Dermis blood vessel endothelial cell (primary cell): ENCODE measurements around the gene GALNT10. TPM values are rescaled to one million over a fixed set of nuclear protein-coding genes. Genes with fewer than 3 reads are reported as not detected.

ENCODE experiments used
- DNase-seq: peaks from one replicate; pipeline ENCODE4 v3.0.0; 2010
- total RNA-seq: library from RNA; depleted of rRNA; stranded (reverse); fragments of >200 nt; gene quantifications from 2 replicates; pipeline ENCODE4 v1.2.3, GENCODE V29; 2014

Gene GALNT10
- total RNA-seq, 1 donor from 2014 or later, result 38.8 TPM

- no peak for DNase-seq
Observed at GRCh38 chr5:154236536-154237375, 46.2 kb downstream of the GALNT10 start.

GRCh38 chr5:154237376-154237743 is 46.8 kb downstream of the GALNT10 start:
- no peak for DNase-seq

GRCh38 chr5:154237946-154238345 is 47.4 kb downstream of the GALNT10 start:
- DNase-seq, result no peak

GRCh38 chr5:154238776-154239481 is 48.4 kb downstream of the GALNT10 start:
- no peak for DNase-seq

- DNase-seq, result no peak
Observed at GRCh38 chr5:154240595-154240994, 50.1 kb downstream of the GALNT10 start.

- no peak for DNase-seq
Observed at GRCh38 chr5:154241021-154241420, 50.5 kb downstream of the GALNT10 start.

GRCh38 chr5:154242442-154242841 is 51.9 kb downstream of the GALNT10 start:
- no peak for DNase-seq

GRCh38 chr5:154242964-154243376 is 52.4 kb downstream of the GALNT10 start:
- DNase-seq, result no peak

GRCh38 chr5:154243736-154244135 is 53.2 kb downstream of the GALNT10 start:
- no peak for DNase-seq

GRCh38 chr5:154244476-154244875 is 53.9 kb downstream of the GALNT10 start:
- no peak for DNase-seq

- DNase-seq, result no peak
Observed at GRCh38 chr5:154248691-154249090, 58.2 kb downstream of the GALNT10 start.

GRCh38 chr5:154249826-154250225 is 59.3 kb downstream of the GALNT10 start:
- DNase-seq, result no peak

GRCh38 chr5:154251529-154251928 is 61.0 kb downstream of the GALNT10 start:
- DNase-seq, result no peak

- DNase-seq, result no peak
Observed at GRCh38 chr5:154253807-154254206, 63.3 kb downstream of the GALNT10 start.

GRCh38 chr5:154254896-154255295 is 64.4 kb downstream of the GALNT10 start:
- no peak for DNase-seq

GRCh38 chr5:154257046-154257445 is 66.5 kb downstream of the GALNT10 start:
- no peak for DNase-seq

GRCh38 chr5:154258531-154259217 is 68.1 kb downstream of the GALNT10 start:
- peak; percentile 4 for DNase-seq

- DNase-seq, result no peak
Observed at GRCh38 chr5:154260224-154260927, 69.8 kb downstream of the GALNT10 start.

GRCh38 chr5:154262342-154262741 is 71.8 kb downstream of the GALNT10 start:
- no peak for DNase-seq

- DNase-seq, result peak; percentile 23
Observed at GRCh38 chr5:154264549-154265196, 74.1 kb downstream of the GALNT10 start.

GRCh38 chr5:154265197-154265773 is 74.8 kb downstream of the GALNT10 start:
- DNase-seq, result no peak

- DNase-seq, result peak; percentile 15
Observed at GRCh38 chr5:154267516-154267915, 77.0 kb downstream of the GALNT10 start.
